GM11168 (cell line): ENCODE measurements around the gene POU6F2.

ENCODE experiments used
- in situ Hi-C: fragments of 300-500 bp; cut with MboI; formaldehyde crosslinking; loops from one replicate; pipeline ENCODE4 v1.12.0; 2022; ENCODE audit warnings: low sequenced_read_pairs; ENCODE audit not compliant: unreplicated experiment

The POU6F2 gene

GRCh38 chr7:39515534-39516228 lies 538.0 kb downstream of the POU6F2 start:
- in situ Hi-C loops = no loop called here

- in situ Hi-C loops = no loop called here
These were observed 538.8 kb downstream of the POU6F2 start for GRCh38 chr7:39516498-39516897.

- in situ Hi-C loops = no loop called here
These were observed 539.5 kb downstream of the POU6F2 start for GRCh38 chr7:39517240-39517639.
